GM13977 (cell line): ENCODE measurements around the gene PTPA.
"Not testable (repeated sequence)": the region's sequence is repeated elsewhere in the genome, so short reads cannot be mapped to it uniquely, and the experiment has no call there.

Source experiments
- DNase-seq: peaks from one replicate; pipeline ENCODE4 v3.0.0; 2012; ENCODE audit warnings: low spot score
- in situ Hi-C: fragments of 300-500 bp; cut with MboI; formaldehyde crosslinking; loops from one replicate; pipeline ENCODE4 v1.12.0; 2022; ENCODE audit warnings: low sequenced_read_pairs, low pct_unique_long_range_greater_than_20kb, mixed read lengths, inconsistent platforms; ENCODE audit not compliant: unreplicated experiment
- TF ChIP-seq, protein P1 (sequence below): IDR thresholded peaks from 2 replicates; pipeline ENCODE4 v1.5.1; 2012; ENCODE audit warnings: mild to moderate bottlenecking, control low read depth; ENCODE audit not compliant: insufficient read depth; ENCODE audit errors: extremely low read depth, missing control alignments

The PTPA gene

GRCh38 chr9:129121483-129121882 lies 10.3 kb downstream of the PTPA start:
- no peak for DNase-seq
- in situ Hi-C loops, result no loop called here
- TF ChIP-seq, protein P1, sequence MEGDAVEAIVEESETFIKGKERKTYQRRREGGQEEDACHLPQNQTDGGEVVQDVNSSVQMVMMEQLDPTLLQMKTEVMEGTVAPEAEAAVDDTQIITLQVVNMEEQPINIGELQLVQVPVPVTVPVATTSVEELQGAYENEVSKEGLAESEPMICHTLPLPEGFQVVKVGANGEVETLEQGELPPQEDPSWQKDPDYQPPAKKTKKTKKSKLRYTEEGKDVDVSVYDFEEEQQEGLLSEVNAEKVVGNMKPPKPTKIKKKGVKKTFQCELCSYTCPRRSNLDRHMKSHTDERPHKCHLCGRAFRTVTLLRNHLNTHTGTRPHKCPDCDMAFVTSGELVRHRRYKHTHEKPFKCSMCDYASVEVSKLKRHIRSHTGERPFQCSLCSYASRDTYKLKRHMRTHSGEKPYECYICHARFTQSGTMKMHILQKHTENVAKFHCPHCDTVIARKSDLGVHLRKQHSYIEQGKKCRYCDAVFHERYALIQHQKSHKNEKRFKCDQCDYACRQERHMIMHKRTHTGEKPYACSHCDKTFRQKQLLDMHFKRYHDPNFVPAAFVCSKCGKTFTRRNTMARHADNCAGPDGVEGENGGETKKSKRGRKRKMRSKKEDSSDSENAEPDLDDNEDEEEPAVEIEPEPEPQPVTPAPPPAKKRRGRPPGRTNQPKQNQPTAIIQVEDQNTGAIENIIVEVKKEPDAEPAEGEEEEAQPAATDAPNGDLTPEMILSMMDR, result no peak

- in situ Hi-C loops, result no loop called here
- no peak for DNase-seq
- TF ChIP-seq, protein P1, result no peak
These were observed 10.9 kb downstream of the PTPA start for GRCh38 chr9:129122133-129122532.

- in situ Hi-C loops, DNase-seq: not testable (repeated sequence)
These were observed 11.8 kb downstream of the PTPA start for GRCh38 chr9:129122976-129123375.

- no peak for DNase-seq
- TF ChIP-seq, protein P1, result no peak
- in situ Hi-C loops, result loop anchor here (25.0 kb wide), 1 partner anchor 663 kb away; no protein-coding TSS in a partner anchor
These were observed 13.4 kb downstream of the PTPA start for GRCh38 chr9:129124506-129125069.

DNA sequence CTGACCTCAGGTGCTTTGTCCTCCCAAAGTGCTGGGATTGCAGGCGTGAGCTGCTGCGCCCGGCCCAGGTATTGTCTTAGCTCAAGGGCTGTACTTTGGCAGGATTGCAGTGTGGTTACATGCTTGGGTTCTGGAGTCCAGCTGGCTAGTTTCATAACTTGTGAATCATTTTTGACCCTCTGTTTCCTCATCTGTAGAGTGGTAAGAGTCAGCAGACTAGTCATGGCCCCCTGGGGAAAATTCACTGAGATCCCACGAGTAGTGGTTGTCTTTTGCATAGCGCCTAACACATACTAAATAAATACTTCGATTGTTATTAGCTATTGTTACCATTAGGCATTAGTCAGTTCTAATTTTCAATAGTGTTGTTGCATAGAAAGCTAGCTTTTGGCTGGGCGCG lies 14.3 kb downstream of the PTPA start:
- in situ Hi-C loops, result loop anchor here (25.0 kb wide), 1 partner anchor 662 kb away; no protein-coding TSS in a partner anchor
- DNase-seq, result no peak
- TF ChIP-seq, protein P1, result no peak

GRCh38 chr9:129126749-129127618 lies 15.8 kb downstream of the PTPA start:
- DNase-seq, result no peak
- in situ Hi-C loops, result loop anchor here (25.0 kb wide), 1 partner anchor 660 kb away; no protein-coding TSS in a partner anchor
- TF ChIP-seq, protein P1, result no peak

DNA sequence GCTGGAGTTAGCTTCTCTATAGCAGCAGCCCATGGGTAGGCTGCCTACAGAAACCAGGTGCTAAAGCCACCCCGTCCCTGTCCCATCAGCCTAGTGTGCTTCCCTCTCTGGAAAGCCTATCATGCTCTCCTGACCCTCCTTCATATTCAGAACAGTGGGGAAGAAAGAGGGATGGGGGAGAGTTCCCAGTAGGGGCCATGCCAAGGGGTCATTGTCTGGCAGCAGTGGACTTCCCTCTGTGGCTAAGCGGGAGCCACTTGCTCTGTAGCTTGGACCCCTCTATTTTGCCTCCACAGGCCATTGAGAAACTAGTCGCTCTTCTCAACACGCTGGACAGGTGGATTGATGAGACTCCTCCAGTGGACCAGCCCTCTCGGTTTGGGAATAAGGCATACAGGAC lies 17.5 kb downstream of the PTPA start:
- no peak for DNase-seq
- TF ChIP-seq, protein P1, result no peak
- in situ Hi-C loops, result loop anchor here (25.0 kb wide), 1 partner anchor 659 kb away; no protein-coding TSS in a partner anchor

DNA sequence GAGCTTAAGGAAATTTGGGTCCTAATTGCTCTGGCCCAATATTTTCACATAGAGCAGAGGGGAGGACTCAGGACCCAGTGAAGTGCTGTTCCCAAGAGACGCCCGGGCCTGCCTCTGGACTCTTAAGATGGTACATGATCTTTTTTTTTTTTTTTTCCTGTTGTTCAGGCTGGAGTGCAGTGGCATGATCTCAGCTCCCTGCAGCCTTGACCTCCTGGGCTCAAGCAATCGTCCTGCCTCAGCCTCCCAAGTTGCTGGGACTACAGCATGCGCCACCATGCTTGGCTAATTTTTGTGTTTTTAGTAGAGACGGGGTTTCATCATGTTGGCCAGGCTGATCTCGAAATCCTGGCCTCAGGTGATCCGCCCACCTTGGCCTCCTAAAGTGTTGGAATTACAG lies 19.1 kb downstream of the PTPA start:
- DNase-seq, result not testable (repeated sequence)
- in situ Hi-C loops, result loop anchor here (10.0 to 25.0 kb wide), 2 partner anchors 485 to 657 kb away; no protein-coding TSS in a partner anchor
